IPS-15b (cell line): ENCODE measurements around the gene TACR3.
A peak's percentile ranks its signal among the peaks of the same experiment; 100 is the strongest.
"Not testable (repeated sequence)": the region's sequence is repeated elsewhere in the genome, so short reads cannot be mapped to it uniquely, and the experiment has no call there.

Experiments
- H3K27me3 ChIP-seq: one replicate; pipeline ENCODE4 v1.6.1; 2013; ENCODE audit warnings: low read length; ENCODE audit not compliant: control insufficient read depth, insufficient read depth
- H3K36me3 ChIP-seq: one replicate; pipeline ENCODE4 v1.6.1; 2013; ENCODE audit warnings: low read length; ENCODE audit not compliant: control insufficient read depth, insufficient read depth
- H3K4me1 ChIP-seq: one replicate; pipeline ENCODE4 v1.6.1; 2013; ENCODE audit warnings: mild to moderate bottlenecking, low read length; ENCODE audit not compliant: control insufficient read depth, insufficient read depth
- H3K4me3 ChIP-seq: one replicate; pipeline ENCODE4 v1.5.1; 2013; ENCODE audit warnings: low read depth, low read length
- H3K9ac ChIP-seq: one replicate; pipeline ENCODE4 v1.6.1; 2013; ENCODE audit warnings: low read depth, mild to moderate bottlenecking, low read length
- H3K9me3 ChIP-seq: one replicate; pipeline ENCODE4 v1.6.1; 2013; ENCODE audit warnings: mild to moderate bottlenecking, low read length; ENCODE audit not compliant: control insufficient read depth, insufficient read depth

Gene TACR3, protein sequence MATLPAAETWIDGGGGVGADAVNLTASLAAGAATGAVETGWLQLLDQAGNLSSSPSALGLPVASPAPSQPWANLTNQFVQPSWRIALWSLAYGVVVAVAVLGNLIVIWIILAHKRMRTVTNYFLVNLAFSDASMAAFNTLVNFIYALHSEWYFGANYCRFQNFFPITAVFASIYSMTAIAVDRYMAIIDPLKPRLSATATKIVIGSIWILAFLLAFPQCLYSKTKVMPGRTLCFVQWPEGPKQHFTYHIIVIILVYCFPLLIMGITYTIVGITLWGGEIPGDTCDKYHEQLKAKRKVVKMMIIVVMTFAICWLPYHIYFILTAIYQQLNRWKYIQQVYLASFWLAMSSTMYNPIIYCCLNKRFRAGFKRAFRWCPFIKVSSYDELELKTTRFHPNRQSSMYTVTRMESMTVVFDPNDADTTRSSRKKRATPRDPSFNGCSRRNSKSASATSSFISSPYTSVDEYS

DNA sequence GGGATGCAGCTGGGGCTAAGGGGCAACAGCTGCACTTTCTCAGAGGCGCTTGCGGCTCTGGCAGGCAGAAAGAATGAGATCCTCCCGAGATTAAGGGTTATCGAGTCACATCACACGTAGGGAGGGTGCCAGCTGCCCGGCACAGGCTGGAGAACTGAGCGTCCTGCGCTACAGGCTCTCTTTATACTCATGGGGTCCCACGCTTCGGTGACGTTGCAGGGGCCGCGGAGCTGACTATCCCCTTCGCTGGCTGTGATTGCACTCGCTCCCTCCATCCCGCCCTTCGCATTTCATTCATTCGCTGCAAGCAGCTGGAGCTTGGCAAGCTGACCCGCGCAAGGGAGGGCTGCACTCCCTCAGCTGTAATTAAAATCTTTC lies at the start of gene TACR3:
TSS of gene TACR3 (minus strand) at position 156 of the 378 bp plus-strand sequence. CDS start 310 bp downstream, outside the sequence.
- Histone ChIP-seq H3K36me3 (no peaks in the 10 kb centered on the region), H3K9ac (peak within 1 kb of the TSS; percentile 61), H3K4me3 (peak within 1 kb of the TSS; percentile 96)

DNA sequence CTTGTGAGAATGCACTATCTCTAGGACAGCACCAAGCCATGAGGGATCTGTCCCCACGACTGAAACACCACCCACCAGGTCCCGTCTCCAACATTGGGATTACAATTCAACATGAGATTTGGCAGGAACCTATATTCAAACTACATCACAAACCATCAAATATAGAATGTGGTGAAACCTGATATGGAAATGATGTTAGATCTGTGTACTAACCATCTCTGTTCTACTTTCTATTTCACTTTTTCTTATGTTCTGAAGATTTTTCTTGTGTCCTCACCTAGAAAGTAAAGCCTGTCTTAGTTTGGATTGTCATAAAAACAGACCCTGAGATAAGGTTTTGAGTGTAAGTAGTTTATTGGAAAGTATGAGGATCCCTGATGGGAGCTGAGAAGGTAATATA lies 37.8 kb upstream of the TACR3 start:
- Histone ChIP-seq H3K4me1 (no peaks in the 10 kb centered on the region), H3K4me3 (no peak overlapping the region), H3K9ac (no peak overlapping the region), H3K9me3 (no peaks in the 10 kb centered on the region), H3K36me3 (no peaks in the 10 kb centered on the region), H3K27me3 (no peaks in the 10 kb centered on the region)

More for the DNA sequence above, at the start of gene TACR3:
- peaks cover 37% of the 10 kb centered on the region for H3K27me3 ChIP-seq
- H3K4me1 ChIP-seq: peaks cover 6% of the 10 kb centered on the region
- H3K9me3 ChIP-seq: no peaks in the 10 kb centered on the region

DNA sequence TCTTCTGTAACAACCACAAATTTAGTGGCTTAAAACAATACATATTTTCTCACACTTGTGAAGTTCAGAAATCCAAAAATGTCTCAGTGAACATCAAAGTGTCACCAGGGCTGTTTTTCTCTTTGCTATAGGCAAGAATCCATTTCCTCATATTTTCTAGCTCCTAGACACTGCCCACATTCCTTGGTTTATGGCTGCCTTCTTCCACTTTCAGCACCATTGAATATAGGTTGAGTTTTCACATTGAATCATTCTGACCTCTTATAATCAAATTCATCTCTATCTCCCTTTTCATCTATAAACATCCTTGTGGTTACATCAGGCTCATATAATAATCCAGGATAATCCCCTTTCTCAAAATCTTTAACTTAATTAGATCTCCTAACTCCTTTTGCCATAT lies 37.0 kb upstream of the TACR3 start:
- H3K9me3 ChIP-seq: no peaks in the 10 kb centered on the region
- H3K4me1 ChIP-seq: no peaks in the 10 kb centered on the region
- no peaks in the 10 kb centered on the region for H3K36me3 ChIP-seq
- H3K27me3 ChIP-seq: no peaks in the 10 kb centered on the region
- H3K9ac ChIP-seq: no peak overlapping the region
- H3K4me3 ChIP-seq: no peak overlapping the region

DNA sequence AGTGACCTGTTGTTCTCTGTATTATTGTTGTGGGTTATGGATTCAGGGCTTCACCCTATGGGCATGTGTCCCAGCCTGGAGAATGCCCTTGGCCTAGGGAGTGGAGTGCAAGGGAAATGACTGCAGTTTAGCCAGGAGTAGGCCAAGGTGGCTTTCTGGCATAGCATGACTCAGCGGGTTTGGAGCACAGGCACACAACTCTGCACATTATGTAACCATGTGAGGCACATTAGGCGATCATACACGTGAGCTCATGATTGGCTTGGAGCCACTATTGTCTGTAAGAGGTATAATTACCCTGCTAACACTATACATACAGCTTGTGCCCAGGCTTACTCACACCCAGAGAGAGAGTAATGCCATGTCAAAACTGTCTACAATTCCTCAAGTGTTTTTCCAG lies 35.1 kb upstream of the TACR3 start:
- Histone ChIP-seq H3K36me3 (no peaks in the 10 kb centered on the region), H3K9me3 (no peaks in the 10 kb centered on the region), H3K27me3 (no peaks in the 10 kb centered on the region), H3K4me3 (no peak overlapping the region), H3K4me1 (no peaks in the 10 kb centered on the region), H3K9ac (no peak overlapping the region)

DNA sequence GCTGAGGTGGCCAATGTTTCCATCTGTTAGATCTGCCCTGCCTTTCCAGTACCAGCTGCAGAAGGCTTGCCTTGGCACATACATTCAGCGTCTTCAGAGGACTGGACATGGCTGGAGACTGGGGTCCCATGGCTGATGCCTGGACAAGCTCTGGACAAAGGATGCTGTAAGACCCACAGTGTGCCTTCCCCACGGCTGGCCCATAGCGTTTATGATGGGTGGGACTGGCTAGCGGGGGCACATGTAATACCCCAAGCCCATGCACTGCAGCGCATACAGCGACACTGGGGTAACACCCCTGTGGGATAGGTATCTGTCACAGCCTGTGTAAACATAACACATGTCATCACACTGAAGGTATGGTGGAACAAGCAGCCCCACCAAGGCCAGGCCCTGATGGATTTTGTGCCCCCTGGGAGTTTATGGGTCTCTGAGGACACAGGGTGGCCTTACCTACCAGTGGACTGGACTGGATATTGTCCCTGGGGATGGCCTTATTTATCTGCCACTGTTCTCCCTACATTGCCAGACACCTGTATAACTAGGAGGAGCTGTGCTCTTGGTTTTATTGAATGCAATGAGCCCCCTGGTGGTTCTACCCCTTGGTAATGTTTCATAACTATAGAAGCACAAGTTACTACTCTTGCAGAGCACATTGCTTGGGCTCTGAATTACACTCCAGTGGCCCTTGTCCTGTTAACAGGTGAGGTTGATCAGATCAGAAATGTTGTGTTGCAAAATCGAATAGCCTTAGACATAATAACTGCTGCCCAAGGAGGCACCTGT lies 34.3 kb upstream of the TACR3 start:
- H3K9ac ChIP-seq: no peak overlapping the region
- no peaks in the 10 kb centered on the region for H3K9me3 ChIP-seq
- H3K36me3 ChIP-seq: no peaks in the 10 kb centered on the region
- H3K4me1 ChIP-seq: no peaks in the 10 kb centered on the region
- H3K27me3 ChIP-seq: no peaks in the 10 kb centered on the region
- no peak overlapping the region for H3K4me3 ChIP-seq

DNA sequence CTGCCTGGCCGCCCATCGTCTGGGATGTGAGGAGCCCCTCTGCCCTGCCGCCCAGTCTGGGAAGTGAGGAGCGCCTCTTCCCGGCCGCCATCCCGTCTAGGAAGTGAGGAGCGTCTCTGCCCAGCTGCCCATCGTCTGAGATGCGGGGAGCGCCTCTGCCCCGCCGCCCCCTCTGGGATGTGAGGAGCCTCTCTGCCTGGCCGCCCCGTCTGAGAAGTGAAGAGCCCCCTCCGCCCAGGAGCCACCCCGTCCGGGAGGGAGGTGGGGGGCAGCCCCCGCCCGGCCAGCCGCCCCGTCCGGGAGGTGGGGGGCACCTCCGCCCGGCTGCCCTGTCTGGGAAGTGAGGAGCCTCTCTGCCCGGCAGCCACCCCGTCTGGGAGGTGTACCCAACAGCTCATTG lies 3.4 kb upstream of the TACR3 start:
- peaks cover 36% of the 10 kb centered on the region for H3K27me3 ChIP-seq
- H3K36me3 ChIP-seq, H3K9me3 ChIP-seq, H3K9ac ChIP-seq, H3K4me1 ChIP-seq, H3K4me3 ChIP-seq: not testable (repeated sequence)

DNA sequence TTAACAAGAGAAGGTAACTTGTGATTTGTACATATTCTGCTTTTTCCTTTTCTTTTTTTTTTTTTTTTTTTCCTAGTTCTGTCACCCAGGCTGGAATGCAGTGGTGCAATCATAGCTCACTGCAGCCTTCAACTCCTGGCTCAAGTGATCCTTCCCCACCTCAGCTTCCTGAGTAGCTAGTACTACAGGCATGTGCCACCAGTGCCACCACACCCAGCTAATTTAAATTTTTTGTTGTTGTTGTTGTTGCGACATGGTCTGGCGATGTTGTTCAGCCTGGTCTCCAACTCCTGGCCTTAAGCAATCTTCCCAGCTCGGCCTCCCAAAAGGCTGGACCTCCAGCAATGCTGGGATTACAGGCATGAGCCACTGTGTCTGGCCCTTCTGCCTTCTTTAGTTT lies 1.5 kb upstream of the TACR3 start:
- Histone ChIP-seq H3K4me3 (no peak overlapping the region), H3K9me3 (no peaks in the 10 kb centered on the region), H3K9ac (no peak overlapping the region), H3K27me3 (peaks cover 37% of the 10 kb centered on the region), H3K36me3 (no peaks in the 10 kb centered on the region), H3K4me1 (peaks cover 6% of the 10 kb centered on the region)

DNA sequence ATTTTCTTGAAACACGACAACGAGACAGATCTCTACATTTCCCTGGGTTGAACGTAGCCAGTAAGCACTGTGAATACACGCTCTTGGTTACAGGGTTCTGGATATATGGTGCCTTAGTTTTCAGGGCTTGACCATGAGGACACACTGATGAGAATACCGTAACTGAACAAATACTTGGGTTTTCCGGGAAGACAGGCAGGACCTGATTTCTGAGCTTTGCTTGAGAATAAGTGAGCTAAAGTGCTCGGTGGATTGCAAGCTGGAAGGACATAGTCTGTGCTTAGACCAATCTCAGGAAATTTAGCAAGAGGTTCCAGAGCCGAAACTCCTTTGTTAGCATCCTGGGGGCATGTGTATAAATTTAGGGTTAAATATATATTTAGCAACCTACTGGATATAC lies 876 bp upstream of the TACR3 start:
- Histone ChIP-seq H3K4me3 (peak overlapping the region; percentile 96), H3K4me1 (peaks cover 6% of the 10 kb centered on the region), H3K9ac (no peak overlapping the region)

DNA sequence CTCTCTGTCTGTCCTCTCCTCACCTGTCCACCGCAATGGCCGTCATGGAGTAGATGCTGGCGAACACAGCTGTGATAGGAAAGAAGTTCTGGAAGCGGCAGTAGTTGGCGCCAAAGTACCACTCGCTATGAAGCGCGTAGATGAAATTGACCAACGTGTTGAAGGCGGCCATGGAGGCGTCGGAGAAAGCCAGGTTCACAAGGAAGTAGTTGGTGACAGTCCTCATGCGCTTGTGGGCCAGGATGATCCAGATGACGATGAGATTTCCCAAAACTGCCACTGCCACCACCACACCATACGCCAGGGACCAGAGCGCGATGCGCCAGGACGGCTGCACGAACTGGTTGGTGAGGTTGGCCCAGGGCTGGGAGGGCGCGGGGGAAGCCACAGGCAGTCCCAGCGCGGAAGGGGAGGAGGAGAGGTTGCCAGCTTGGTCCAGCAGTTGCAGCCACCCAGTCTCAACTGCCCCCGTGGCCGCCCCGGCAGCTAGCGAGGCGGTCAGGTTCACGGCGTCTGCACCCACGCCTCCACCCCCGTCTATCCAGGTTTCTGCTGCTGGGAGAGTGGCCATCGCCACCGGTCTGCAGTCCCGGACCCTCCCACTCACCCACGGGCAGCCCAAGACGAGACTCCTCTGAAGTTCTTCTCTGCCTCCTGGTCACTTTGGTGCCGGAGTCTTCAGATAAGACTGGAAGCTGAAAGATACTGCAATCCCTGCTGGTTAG lies 518 bp downstream of the TACR3 start:
- H3K4me1 ChIP-seq: peaks cover 6% of the 10 kb centered on the region
- no peaks in the 10 kb centered on the region for H3K9me3 ChIP-seq
- peak overlapping the region; percentile 61 for H3K9ac ChIP-seq
- no peaks in the 10 kb centered on the region for H3K36me3 ChIP-seq
- H3K4me3 ChIP-seq: peak overlapping the region; percentile 96
- peaks cover 37% of the 10 kb centered on the region for H3K27me3 ChIP-seq

More for the DNA sequence above, 876 bp upstream of the TACR3 start:
- Histone ChIP-seq H3K36me3 (no peaks in the 10 kb centered on the region), H3K9me3 (no peaks in the 10 kb centered on the region), H3K27me3 (peaks cover 37% of the 10 kb centered on the region)

DNA sequence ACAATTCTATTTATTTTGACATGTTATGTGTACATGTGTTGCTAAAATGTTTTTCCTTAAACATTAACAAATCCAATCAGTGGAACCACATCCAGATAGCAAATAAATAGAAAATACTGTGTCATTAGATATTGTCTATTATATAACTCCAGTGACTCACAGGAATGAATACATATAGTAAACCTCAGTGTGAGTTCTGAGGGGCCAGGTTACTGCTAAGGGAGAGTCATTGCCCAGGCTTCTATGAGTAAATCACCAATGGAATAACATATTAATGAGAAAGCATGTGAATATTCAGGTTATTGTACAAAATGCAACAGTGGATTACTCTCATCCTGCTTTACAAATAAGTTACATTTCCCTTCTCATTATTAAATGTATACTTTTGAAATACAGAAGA lies 27.2 kb downstream of the TACR3 start:
- H3K4me3 ChIP-seq: no peak overlapping the region
- H3K4me1 ChIP-seq: no peaks in the 10 kb centered on the region
- H3K9ac ChIP-seq: no peak overlapping the region
- peaks cover 3% of the 10 kb centered on the region for H3K9me3 ChIP-seq
- H3K36me3 ChIP-seq: no peaks in the 10 kb centered on the region
- no peaks in the 10 kb centered on the region for H3K27me3 ChIP-seq

DNA sequence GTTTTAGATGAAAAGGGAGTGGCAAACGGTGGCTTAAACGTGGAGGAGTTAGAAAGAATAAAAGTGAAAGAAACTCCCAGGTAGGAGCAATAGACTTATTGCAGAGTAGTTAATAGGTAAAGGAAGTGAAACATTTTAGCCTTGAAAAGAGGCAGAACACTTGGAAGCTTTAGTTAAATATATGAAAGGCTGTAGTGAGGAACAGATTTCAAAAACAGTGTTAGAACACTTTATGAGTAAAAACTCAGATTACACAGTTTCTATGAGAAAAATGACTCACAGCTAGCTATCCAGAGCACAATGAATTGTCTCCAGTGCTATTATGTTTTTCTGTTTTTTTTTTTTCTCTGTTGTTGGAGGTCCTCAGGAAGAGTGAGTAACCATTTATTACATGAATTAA lies 45.8 kb downstream of the TACR3 start:
- Histone ChIP-seq H3K9ac (no peak overlapping the region), H3K4me1 (no peaks in the 10 kb centered on the region), H3K9me3 (no peaks in the 10 kb centered on the region)

More for the DNA sequence above, 45.8 kb downstream of the TACR3 start:
- H3K36me3 ChIP-seq: no peaks in the 10 kb centered on the region
- H3K27me3 ChIP-seq: no peaks in the 10 kb centered on the region
- H3K4me3 ChIP-seq: no peak overlapping the region
